ENCODE data around the gene DEDD. TPM values are rescaled to one million over a fixed set of nuclear protein-coding genes. Genes with fewer than 3 reads are reported as not detected.
"Not testable (repeated sequence)": the region's sequence is repeated elsewhere in the genome, so short reads cannot be mapped to it uniquely, and the experiment has no call there.

DEDD gene
- total RNA-seq, 1 experiment from 2014 or later, result 18.8 TPM

- DNase-seq (ENCODE audit: low read depth, low spot score), result no peak
- in situ Hi-C loops (cut with HindIII; ENCODE audit: low pct_unique_long_range_greater_than_20kb, low sequenced_read_pairs), result no loop called here
Measured at GRCh38 chr1:161138431-161138830, 6.0 kb upstream of the DEDD start.

- DNase-seq (ENCODE audit: low read depth, low spot score), result no peak
- in situ Hi-C loops (cut with HindIII; ENCODE audit: low pct_unique_long_range_greater_than_20kb, low sequenced_read_pairs), result no loop called here
Measured at GRCh38 chr1:161137881-161138280, 5.4 kb upstream of the DEDD start.

DNA sequence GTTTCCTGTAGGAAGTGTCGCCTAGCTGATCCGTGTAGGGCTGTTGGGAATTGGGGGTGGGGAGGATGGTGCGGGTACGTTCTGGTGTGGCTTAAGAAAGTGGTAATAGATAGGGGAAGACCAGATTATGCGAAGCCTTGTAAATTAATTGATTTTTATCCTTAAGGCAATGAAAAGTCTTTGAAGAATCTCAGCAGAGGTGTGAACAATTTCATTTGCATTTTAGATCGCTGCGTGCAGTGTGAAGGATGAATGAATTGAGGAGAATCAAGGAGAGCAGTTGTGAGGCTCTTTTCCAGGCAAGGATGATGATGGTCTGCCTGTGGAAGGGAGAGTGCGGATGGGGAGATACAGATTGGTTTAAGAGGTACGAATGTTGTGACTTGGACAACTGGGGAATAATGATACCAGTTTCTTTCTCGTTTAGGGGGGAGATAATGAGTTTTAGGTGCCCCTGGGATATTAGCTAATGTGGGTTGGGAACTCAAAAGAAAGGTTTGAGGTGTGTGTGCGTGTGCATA lies 813 bp upstream of the DEDD start:
- in situ Hi-C loops (cut with HindIII; ENCODE audit: low pct_unique_long_range_greater_than_20kb, low sequenced_read_pairs), result no loop called here
- DNase-seq (ENCODE audit: low read depth, low spot score), result no peak

DNA sequence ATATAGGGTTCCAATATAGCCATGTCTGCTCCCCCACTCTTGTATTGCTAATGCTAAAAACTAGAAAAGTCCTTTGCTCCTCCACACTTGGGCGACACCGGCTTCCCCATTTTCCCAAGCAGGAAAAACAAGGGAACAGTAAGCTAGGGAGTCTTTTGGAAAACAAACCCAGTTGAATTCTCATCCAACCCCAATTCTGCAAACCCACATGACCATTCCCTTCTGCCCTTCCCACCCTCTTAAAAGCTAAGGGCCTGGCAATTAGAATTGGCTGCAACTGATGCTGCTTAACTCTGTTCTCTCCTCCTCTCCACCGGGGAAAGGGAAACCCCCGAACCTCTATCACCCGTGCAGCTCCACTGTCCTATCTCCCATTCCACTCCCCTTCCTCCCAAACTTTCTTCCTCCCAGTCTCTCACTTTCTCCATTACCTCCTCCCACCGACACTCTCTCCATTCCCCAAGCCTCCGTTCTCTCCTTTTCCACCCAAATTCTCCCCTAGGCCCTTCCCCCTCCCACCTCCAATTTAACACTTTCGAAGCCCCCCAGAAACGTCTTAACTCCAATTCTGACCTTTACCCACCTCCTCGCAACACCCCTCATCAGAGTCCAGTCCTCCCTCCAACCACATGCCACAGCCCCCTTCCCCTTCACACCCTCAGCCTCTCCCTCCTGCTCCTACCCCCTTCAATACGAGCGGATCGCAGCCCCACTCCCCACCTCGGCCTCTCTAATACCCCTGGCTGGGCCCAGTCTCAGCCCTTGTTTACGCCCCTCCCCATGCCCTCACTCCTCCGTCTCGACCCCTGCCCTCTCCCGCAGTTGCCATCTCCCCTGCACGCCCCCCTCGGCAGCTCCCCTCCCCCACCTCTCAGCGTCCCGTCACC lies 701 bp downstream of the DEDD start:
- in situ Hi-C loops (cut with HindIII; ENCODE audit: low pct_unique_long_range_greater_than_20kb, low sequenced_read_pairs), result no loop called here
- no peak for DNase-seq (ENCODE audit: low read depth, low spot score)

GRCh38 chr1:161130266-161130665 lies 2.2 kb downstream of the DEDD start:
- in situ Hi-C loops (cut with HindIII; ENCODE audit: low pct_unique_long_range_greater_than_20kb, low sequenced_read_pairs), result no loop called here

DNA sequence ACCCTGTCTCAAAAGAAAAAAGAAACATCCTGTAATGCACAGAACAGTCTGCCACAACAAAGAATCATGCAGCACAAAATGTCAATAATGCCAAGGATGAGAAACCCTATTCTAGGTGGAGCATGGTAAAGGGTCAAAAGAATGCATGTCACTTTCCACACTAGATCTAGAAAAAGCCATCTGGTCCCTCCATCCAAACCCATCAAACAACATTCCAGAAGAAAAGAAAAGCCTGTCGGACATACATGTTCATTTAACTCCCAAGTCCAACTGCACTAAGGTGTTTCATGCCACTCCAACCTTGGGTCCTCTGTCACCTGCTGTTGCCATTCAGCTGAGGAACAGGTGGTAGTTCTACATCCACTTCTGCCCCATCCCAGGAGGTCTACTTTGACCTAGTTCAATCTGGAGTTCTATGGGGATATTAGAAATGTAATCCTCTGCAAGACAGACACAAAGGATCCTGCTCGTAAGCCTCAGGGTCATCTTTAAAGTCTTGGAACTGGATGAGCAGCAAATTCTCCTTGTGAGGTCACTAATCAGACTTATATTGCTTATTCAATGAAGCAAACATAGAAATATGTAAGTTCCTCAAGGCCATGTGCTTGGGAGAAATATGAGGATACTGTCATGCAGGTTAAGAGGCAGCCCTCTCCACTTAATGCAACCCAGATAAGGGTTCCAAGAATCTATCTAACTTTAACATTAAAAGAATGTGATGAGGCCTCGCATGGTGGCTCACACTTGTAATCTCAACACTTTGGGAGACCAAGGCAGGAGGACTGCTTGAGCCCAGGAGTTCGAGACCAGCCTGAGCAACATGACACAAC lies 3.7 kb downstream of the DEDD start:
- in situ Hi-C loops (cut with HindIII; ENCODE audit: low pct_unique_long_range_greater_than_20kb, low sequenced_read_pairs), result no loop called here
- DNase-seq (ENCODE audit: low read depth, low spot score), result no peak

More at GRCh38 chr1:161130266-161130665, 2.2 kb downstream of the DEDD start:
- DNase-seq (ENCODE audit: low read depth, low spot score), result no peak

DNA sequence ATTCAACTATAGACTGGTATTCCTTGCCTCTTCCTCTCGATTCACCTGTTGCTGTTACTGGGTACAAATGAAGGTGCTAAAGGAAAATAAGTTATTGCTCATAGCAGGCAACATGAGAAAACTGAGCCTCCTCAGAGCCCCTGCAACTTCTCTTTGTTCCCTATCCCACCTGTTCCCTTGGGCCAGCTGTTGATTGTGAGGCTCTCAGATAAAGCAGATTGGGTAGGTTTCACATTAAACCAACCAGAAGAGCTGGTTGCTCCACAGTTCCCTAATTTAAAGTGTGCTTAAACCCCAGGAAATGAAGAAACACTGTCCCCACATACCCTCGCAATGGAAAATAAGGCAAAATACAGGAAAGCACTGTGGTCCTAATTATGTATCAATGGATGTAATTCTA lies 4.8 kb downstream of the DEDD start:
- in situ Hi-C loops (cut with HindIII; ENCODE audit: low pct_unique_long_range_greater_than_20kb, low sequenced_read_pairs), result no loop called here
- DNase-seq (ENCODE audit: low read depth, low spot score), result no peak

DNA sequence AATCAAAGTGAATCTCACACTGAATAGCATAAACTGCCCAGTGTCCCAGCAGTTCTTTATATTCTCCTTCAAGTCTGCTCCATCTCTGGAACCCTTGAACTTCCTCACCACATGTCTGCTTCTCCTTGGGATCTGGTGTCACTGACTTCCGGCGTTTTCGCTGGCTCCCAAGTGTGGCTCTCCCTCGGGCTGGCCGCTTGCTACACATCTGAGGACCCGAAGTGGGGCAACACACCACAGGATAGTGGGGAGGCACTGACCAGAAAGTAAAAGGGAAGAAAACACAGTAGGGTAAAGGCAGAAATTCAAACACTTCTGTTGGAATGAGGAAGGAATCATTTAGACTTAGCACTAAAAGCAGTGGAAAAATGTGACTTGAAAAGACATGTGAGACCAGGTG lies 9.5 kb downstream of the DEDD start:
- in situ Hi-C loops (cut with HindIII; ENCODE audit: low pct_unique_long_range_greater_than_20kb, low sequenced_read_pairs), result no loop called here
- no peak for DNase-seq (ENCODE audit: low read depth, low spot score)

GRCh38 chr1:161121834-161122233 lies 10.6 kb downstream of the DEDD start:
- no peak for DNase-seq (ENCODE audit: low read depth, low spot score)
- in situ Hi-C loops (cut with HindIII; ENCODE audit: low pct_unique_long_range_greater_than_20kb, low sequenced_read_pairs), result no loop called here

- no peak for DNase-seq (ENCODE audit: low read depth, low spot score)
- in situ Hi-C loops (cut with HindIII; ENCODE audit: low pct_unique_long_range_greater_than_20kb, low sequenced_read_pairs), result no loop called here
Measured at GRCh38 chr1:161121042-161121650, 11.3 kb downstream of the DEDD start.

DNA sequence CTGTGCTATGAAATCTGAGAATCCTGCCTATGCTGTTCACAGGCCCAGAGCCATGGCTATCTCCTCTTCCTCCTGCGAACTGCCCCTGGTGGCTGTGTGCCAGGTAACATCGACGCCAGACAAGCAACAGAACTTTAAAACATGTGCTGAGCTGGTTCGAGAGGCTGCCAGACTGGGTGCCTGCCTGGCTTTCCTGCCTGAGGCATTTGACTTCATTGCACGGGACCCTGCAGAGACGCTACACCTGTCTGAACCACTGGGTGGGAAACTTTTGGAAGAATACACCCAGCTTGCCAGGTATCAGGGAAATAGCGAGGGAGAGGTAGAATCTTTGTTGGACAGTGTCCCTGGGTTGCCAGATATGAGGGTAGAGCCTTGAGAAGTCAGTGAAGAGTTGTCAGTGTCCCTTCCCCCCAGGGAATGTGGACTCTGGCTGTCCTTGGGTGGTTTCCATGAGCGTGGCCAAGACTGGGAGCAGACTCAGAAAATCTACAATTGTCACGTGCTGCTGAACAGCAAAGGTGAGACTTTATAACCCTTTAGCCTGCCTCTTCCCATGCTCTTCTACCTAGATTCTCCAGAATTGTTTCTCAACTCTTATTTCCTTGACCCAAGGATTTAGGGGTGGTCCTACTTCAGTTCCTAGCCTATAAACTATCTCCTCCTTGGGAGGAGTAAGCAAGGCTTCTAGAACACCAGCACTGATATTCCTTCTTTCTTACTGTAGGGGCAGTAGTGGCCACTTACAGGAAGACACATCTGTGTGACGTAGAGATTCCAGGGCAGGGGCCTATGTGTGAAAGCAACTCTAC lies 13.2 kb downstream of the DEDD start:
- DNase-seq (ENCODE audit: low read depth, low spot score), result peak; percentile 90
- in situ Hi-C loops (cut with HindIII; ENCODE audit: low pct_unique_long_range_greater_than_20kb, low sequenced_read_pairs), result no loop called here

DNA sequence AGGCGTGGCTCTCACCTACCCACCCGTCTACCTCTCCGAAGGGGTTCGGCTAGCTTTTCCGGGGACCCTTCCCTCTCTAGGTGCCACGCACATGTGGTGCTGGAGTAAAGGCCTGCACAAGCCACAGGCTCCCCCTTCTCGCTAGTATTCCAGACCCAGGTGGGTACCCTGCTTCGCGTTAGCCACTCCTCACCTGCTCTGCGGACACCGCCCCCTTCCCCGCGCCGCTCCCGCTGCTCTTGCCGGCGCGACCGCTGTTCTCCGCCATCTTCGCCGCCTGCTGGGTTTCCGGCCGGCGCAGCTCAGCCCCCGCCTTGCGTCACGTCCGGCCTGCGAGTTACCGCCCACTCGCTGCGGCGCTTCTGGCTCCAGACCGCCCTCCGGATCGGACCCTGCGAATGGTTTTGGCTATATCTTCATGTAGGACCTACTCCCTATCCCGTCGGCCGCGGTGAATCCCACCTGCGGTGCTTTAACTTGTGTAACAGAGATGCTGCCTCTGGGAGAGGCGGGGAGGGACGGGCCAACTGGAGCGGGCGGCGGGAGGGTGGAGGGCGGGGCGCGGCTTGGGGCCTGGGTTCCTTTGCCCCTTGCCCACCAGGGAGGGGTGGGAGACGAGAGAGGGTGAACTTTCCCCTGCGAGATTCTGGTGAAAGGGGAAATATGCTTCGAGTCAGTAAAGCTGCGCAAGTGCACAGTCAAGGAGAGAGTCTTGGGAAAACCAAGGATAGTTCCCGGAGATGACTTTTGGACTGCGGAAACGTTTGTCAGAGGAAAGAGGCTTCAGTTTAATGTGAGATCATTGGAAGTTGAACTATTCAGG lies 14.5 kb downstream of the DEDD start, which contains the start of the genes NIT1 and PFDN2:
TSS of gene NIT1 (plus strand) at position 347 of the 823 bp plus-strand sequence. CDS start at position 419, 72 bp downstream.
TSS of gene PFDN2 (minus strand) at position 279 of the 823 bp plus-strand sequence. CDS start at position 268, 11 bp downstream.
- in situ Hi-C loops (cut with HindIII; ENCODE audit: low pct_unique_long_range_greater_than_20kb, low sequenced_read_pairs), result no loop called here
- peak; percentile 75 for DNase-seq (ENCODE audit: low read depth, low spot score)

DNA sequence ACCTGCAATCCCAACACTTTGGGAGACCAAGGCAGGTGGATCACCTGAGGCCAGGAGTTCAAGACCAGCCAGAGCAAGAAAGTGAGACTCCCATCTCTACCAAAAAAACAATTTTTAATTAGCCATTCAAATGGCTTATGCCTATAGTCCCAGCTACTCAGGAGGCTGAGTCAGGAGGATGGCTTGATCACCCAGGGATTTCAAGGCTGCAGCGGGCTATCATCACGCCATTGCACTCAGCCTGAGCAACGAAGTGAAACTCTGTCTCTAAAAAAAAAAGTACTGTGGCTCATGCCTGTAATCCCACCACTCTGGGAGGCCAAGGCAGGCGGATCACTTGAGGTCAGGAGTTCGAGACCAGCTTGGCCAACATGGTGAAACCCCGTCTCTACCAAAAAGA lies 16.5 kb downstream of the DEDD start:
- in situ Hi-C loops (cut with HindIII; ENCODE audit: low pct_unique_long_range_greater_than_20kb, low sequenced_read_pairs); DNase-seq (ENCODE audit: low read depth, low spot score): not testable (repeated sequence)

DNA sequence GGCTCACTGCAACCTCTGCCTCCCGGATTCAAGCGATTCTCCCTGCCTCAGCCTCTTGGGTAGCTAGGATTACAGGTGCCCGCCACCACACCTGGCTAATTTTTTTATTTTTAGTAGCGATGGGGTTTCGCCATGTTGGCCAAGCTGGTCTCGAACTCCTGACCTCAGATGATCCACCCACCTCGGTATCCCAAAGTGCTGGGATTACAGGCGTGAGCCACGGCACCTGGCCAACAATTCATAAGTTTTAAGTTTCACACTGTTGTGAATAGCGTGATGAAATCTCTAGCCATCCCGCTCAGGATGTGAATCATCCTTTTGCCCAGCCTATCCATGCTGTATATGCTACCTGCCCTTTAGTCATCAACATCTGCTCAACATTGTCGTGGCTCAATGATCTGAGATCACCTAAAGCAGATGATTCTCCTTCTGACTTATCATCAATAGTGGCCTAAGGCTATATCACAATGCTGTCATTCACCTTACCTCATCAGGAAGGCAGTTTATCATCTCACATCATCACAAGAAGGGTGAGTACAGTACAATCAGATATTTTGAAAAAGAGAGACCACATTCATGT lies 17.2 kb downstream of the DEDD start:
- peak; percentile 28 for DNase-seq (ENCODE audit: low read depth, low spot score)
- in situ Hi-C loops (cut with HindIII; ENCODE audit: low pct_unique_long_range_greater_than_20kb, low sequenced_read_pairs), result no loop called here

DNA sequence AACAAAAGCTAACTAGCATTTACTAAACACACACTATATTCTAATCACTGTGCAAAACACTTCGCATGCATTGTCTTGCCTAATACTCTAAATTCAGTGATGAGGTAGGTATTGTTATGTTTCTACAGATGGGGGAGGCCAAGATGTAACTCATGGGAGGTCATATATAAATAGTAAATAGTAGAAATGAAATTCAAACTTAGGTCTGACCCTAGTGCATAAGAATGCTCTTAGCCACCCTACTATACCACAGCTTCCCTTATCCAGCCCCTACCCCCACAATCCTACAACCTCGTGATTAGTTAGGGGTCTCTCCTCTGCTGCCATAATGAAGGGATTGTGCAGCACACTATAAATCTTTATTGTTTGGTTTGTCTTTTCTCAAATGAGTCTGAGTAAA lies 17.9 kb downstream of the DEDD start:
- no peak for DNase-seq (ENCODE audit: low read depth, low spot score)
- in situ Hi-C loops (cut with HindIII; ENCODE audit: low pct_unique_long_range_greater_than_20kb, low sequenced_read_pairs), result no loop called here

- no peak for DNase-seq (ENCODE audit: low read depth, low spot score)
- in situ Hi-C loops (cut with HindIII; ENCODE audit: low pct_unique_long_range_greater_than_20kb, low sequenced_read_pairs), result no loop called here
Measured at GRCh38 chr1:161113915-161114314, 18.6 kb downstream of the DEDD start.
